HepG2 (cell line): Measurements from ENCODE around the gene CST11. TPM values are rescaled to one million over a fixed set of nuclear protein-coding genes. Genes with fewer than 3 reads are reported as not detected.

Source experiments
- DDIT3 ChIP-seq: sonication (generic); formaldehyde crosslinking; IDR thresholded peaks from 2 replicates; pipeline ENCODE4 v1.4.0; 2020; ENCODE audit warnings: mild to moderate bottlenecking, missing genetic modification reagents
- DMTF1 ChIP-seq: sonication (generic); formaldehyde crosslinking; IDR thresholded peaks from 2 replicates; pipeline ENCODE4 v1.4.0; 2020; ENCODE audit warnings: mild to moderate bottlenecking, missing genetic modification reagents
- E2F2 ChIP-seq: sonication (generic); formaldehyde crosslinking; IDR thresholded peaks from 2 replicates; pipeline ENCODE4 v1.4.0; 2020; ENCODE audit warnings: missing genetic modification reagents, borderline replicate concordance
- MNT ChIP-seq: fragments of 450-650 bp; IDR thresholded peaks from 2 replicates; pipeline ENCODE4 v1.6.1; 2016
- NCOA5 ChIP-seq: sonication (generic); formaldehyde crosslinking; IDR thresholded peaks from 2 replicates; pipeline ENCODE4 v1.4.0; 2020; ENCODE audit warnings: missing genetic modification reagents
- SIN3A ChIP-seq: IDR thresholded peaks from 2 replicates; pipeline ENCODE4 v1.6.1; 2011; ENCODE audit warnings: low read depth, mild to moderate bottlenecking, control low read depth, low read length, borderline replicate concordance
- SUZ12 ChIP-seq: fragments of 150-350 bp; IDR thresholded peaks from 2 replicates; pipeline ENCODE4 v1.6.1; 2014; ENCODE audit warnings: low read depth, low read length
- TEAD3 ChIP-seq: optimal IDR thresholded peaks from 2 replicates; pipeline ENCODE3; 2016; ENCODE audit warnings: borderline replicate concordance
- TFAP4 ChIP-seq: sonication (generic); IDR thresholded peaks from 2 replicates; pipeline ENCODE4 v1.6.1; 2016; ENCODE audit warnings: low read depth, borderline replicate concordance
- UBTF ChIP-seq: sonication (generic); formaldehyde crosslinking; IDR thresholded peaks from 2 replicates; pipeline ENCODE4 v1.4.0; 2020; ENCODE audit warnings: mild to moderate bottlenecking, missing genetic modification reagents
- ZBTB39 ChIP-seq: sonication (generic); formaldehyde crosslinking; IDR thresholded peaks from 2 replicates; pipeline ENCODE4 v1.5.0; 2020; ENCODE audit warnings: missing genetic modification reagents
- ZNF264 ChIP-seq: sonication (generic); formaldehyde crosslinking; IDR thresholded peaks from 2 replicates; pipeline ENCODE4 v1.4.0; 2020; ENCODE audit warnings: missing genetic modification reagents
- ZNF317 ChIP-seq: sonication (generic); formaldehyde crosslinking; IDR thresholded peaks from 2 replicates; pipeline ENCODE4 v1.5.0; 2020; ENCODE audit warnings: mild to moderate bottlenecking, missing genetic modification reagents
- polyA plus RNA-seq, 8 experiments: library from polyadenylated mRNA; depleted of rRNA in 3 of 8; stranded (reverse) in 7 of 8; unstranded in 1 of 8; fragments of >200 nt; fragmentation: Illumina TruSeq in 4 of 8; extraction: Trizol in 4 of 8; gene quantifications; 2 replicates each; pipeline versions ENCODE4 v1.2.1 to v1.2.3, GENCODE V29; 2011 to 2016; ENCODE audit warnings: low read depth in 4 of 8, missing spikeins in 1 of 8, mixed read lengths in 1 of 8; ENCODE audit not compliant: insufficient read depth in 1 of 8
- total RNA-seq, 5 experiments: library from RNA; depleted of rRNA; stranded (reverse); fragments of >200 nt; fragmentation: Illumina TruSeq; extraction: Trizol; gene quantifications; 2 replicates each; pipeline ENCODE4 v1.2.3, GENCODE V29; 2016; ENCODE audit warnings: low read depth in 1 of 5

The CST11 gene
- total and polyA plus RNA-seq, 2 of the 13 experiments (the other 11 are each of a cell fraction or from before 2014, with no cell fraction given), result not detected

- no peak for TF ChIP-seq ZBTB39
- no peak for TF ChIP-seq ZNF317 (CRISPR knock-in tag)
- peak; percentile 74; the same call in 1 of the 2 replicates for TF ChIP-seq UBTF (CRISPR knock-in tag)
- TF ChIP-seq TEAD3 (CRISPR knock-in tag), result peak; percentile 73
- TF ChIP-seq NCOA5, result 0 out of 2 replicates have a peak, but pooled peaks have one; percentile 38
- TF ChIP-seq SIN3A, result peak; percentile 93; the same call in 1 of the 2 replicates
- TF ChIP-seq DDIT3 (CRISPR knock-in tag), result no peak
- peak; percentile 83; the same call in 1 of the 2 replicates for TF ChIP-seq TFAP4
- peak; percentile 95 for TF ChIP-seq SUZ12
- TF ChIP-seq E2F2, result no peak
- TF ChIP-seq ZNF264 (CRISPR knock-in tag), result peak; percentile 64
- no peak for TF ChIP-seq DMTF1 (CRISPR knock-in tag)
- no peak for TF ChIP-seq MNT
Observed at GRCh38 chr20:23420943-23421931, 31.4 kb downstream of the CST11 start, which contains the start of gene NAPB (continued).
